GM21737 (cell line): ENCODE data around the gene BBOF1.

ENCODE experiments used
- ATAC-seq: cut with Tn5 transposase; IDR thresholded peaks from one replicate; pipeline ENCODE4 v1.9.1; 2021; ENCODE audit warnings: mild to moderate bottlenecking, moderate library complexity; ENCODE audit not compliant: unreplicated experiment

The BBOF1 gene

GRCh38 chr14:74022346-74022745, 3.2 kb downstream of the BBOF1 start:
- no peak for ATAC-seq

GRCh38 chr14:74029136-74029535, 10.0 kb downstream of the BBOF1 start:
- ATAC-seq: no peak

GRCh38 chr14:74034572-74034971, 15.4 kb downstream of the BBOF1 start:
- no peak for ATAC-seq

GRCh38 chr14:74035556-74035955, 16.4 kb downstream of the BBOF1 start:
- ATAC-seq: no peak

- ATAC-seq: no peak
Observed at GRCh38 chr14:74038020-74038859, 19.1 kb downstream of the BBOF1 start.

- no peak for ATAC-seq
Observed at GRCh38 chr14:74042296-74042695, 23.1 kb downstream of the BBOF1 start.

- ATAC-seq: no peak
Observed at GRCh38 chr14:74045522-74045921, 26.4 kb downstream of the BBOF1 start.

GRCh38 chr14:74048281-74048680, 29.1 kb downstream of the BBOF1 start:
- no peak for ATAC-seq

GRCh38 chr14:74049876-74050495, 30.8 kb downstream of the BBOF1 start:
- no peak for ATAC-seq

GRCh38 chr14:74062809-74063150, 43.6 kb downstream of the BBOF1 start:
- no peak for ATAC-seq

- ATAC-seq: no peak
Observed at GRCh38 chr14:74064426-74064825, 45.3 kb downstream of the BBOF1 start.

GRCh38 chr14:74064883-74065282, 45.7 kb downstream of the BBOF1 start:
- ATAC-seq: no peak

GRCh38 chr14:74065746-74066575, 46.8 kb downstream of the BBOF1 start:
- ATAC-seq: no peak

GRCh38 chr14:74077401-74077800, 58.3 kb downstream of the BBOF1 start:
- ATAC-seq: no peak

- ATAC-seq: no peak
Observed at GRCh38 chr14:74080820-74081460, 61.8 kb downstream of the BBOF1 start.

GRCh38 chr14:74081491-74081890, 62.3 kb downstream of the BBOF1 start:
- no peak for ATAC-seq

- no peak for ATAC-seq
Observed at GRCh38 chr14:74083161-74083560, 64.0 kb downstream of the BBOF1 start.

- no peak for ATAC-seq
Observed at GRCh38 chr14:74083784-74084276, 64.7 kb downstream of the BBOF1 start.

- peak; percentile 93 for ATAC-seq
Observed at GRCh38 chr14:74084277-74085046, 65.3 kb downstream of the BBOF1 start, which contains the start of the genes ALDH6A1 and LIN52. ALDH6A1 (minus strand) TSS chr14:74084453; CDS start chr14:74084394, 59 bp downstream. LIN52 (plus strand) TSS chr14:74084956; CDS start chr14:74084975, 19 bp downstream.

GRCh38 chr14:74085047-74085637, 66.0 kb downstream of the BBOF1 start:
- peak; percentile 3 for ATAC-seq
